GM19043 (cell line): Measurements from ENCODE around the gene PARD3B.

Experiments used
- ATAC-seq: cut with Tn5 transposase; IDR thresholded peaks from one replicate; pipeline ENCODE4 v1.9.1; 2021; ENCODE audit warnings: low read depth; ENCODE audit not compliant: unreplicated experiment

Gene PARD3B

DNA sequence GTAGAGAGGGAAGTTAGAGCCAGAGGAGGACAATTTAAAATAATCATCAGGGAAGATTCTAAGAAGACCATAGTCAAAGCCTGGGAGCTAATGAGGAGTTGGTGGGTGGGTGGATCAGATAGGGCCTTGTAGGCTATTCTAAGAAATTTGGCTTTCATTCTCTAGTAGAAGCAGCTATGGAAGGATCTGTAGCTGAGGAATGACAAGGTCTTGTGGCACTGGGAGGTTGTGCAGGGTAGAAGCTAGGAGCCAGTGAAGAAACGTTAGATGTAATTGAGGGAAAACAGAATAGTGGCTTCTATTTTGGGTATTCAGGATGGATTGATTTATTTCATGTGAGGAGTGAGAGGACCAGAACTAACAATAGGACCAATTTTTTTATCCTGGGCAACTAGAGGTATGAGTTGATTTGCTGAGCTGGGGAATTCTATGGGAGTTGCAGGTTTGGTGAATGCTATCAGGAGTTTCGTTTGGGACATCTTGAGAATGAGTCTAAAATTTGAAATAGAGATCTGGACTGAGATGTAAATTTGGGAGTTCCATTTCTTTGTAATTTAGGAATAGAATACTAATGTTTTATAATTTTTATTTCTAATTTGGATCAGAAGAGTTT lies 371.9 kb downstream of the PARD3B start:
- no peak for ATAC-seq

- no peak for ATAC-seq
Measured at GRCh38 chr2:204920776-204921175, 375.5 kb downstream of the PARD3B start.

GRCh38 chr2:204923957-204924356 lies 378.7 kb downstream of the PARD3B start:
- no peak for ATAC-seq

- no peak for ATAC-seq
Measured at GRCh38 chr2:204931562-204931961, 386.3 kb downstream of the PARD3B start.

DNA sequence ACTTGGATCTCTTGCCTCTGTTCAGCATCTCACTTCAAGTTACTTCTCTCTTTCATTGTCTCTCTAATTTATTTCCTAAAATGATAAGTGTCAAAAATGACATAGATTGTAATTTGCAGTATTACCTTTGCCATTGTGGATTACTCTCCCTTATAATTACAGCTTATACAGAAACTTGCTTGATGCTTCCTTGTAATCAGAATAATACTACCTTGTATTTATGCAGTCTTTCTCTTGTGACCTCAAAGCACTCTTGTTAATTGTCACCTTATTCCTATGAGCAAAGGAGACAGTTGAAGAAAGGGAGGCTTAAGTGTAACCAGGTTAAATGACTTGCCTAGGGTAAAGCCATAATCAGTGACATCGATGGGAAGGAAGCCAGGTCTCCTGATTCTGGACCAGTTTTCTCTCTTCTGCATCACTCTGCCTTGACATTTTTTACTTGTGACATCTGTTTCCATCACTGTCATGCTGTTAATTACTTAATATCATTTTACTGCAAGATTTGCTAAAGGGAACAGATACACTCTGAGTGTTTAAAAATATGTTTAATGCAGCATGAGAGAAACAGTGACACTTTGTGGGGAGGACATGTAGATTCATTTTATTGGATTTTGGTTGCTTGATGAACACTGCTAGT lies 388.6 kb downstream of the PARD3B start:
- no peak for ATAC-seq

- ATAC-seq: no peak
Measured at GRCh38 chr2:204944927-204945326, 399.7 kb downstream of the PARD3B start.

DNA sequence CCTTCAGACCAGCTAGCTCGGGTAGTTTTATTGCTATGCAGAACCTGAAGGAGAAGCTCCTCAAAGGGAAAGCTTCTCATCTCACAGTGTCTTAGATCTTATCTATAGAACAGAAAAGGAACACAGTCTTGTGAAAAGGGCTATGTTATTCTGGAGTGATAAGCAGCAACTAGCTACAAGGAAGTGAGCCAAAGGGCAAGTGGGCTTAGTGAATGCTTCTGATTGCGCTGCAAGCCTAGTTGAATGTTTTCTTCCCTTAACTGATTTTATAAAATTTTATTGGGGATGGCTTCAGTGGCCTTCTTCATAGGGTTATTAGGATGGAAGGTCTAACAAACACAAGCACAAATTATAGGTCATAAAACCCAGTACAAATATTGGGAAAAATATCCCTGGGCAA lies 400.1 kb downstream of the PARD3B start:
- ATAC-seq: no peak

GRCh38 chr2:204946892-204947291 lies 401.6 kb downstream of the PARD3B start:
- no peak for ATAC-seq

DNA sequence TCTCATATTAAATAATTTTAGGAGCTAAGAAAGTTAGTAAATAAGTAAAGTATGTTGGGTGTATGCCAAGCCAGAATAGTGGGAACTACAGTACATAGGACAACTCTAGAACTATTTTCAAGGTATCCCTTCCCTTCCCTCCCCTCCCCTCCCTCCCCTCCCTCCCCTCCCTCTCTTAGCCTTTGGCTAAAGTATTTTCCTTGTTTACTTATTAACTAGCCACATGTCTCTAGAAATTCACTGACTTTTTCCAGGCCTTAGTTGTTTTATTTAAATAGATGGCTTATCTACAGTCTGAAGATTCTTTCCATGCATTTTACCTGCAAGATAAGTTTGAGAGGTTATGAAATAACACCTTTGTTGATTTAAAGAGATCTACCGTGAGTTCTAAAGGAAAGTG lies 402.1 kb downstream of the PARD3B start:
- ATAC-seq: no peak

- no peak for ATAC-seq
Measured at GRCh38 chr2:204948024-204948763, 402.9 kb downstream of the PARD3B start.

DNA sequence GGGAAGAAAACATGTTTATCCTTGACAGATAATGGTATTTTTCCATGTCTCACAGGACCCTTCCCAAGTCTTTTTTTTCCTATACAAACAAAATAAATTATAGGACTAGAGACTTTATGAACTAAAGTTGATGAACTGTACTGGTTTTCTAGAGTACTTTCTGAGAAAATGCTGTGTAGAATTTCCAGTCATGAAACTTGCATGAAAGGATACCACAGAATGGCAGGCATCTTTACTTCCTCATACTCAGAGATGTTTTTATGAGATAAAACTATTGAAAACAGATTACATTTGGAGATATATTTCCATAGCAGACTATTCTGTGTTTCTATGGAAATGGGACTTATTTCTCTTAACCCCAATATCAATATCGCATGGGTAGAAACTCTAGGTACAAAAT lies 403.5 kb downstream of the PARD3B start:
- ATAC-seq: no peak

- no peak for ATAC-seq
Measured at GRCh38 chr2:204950695-204951346, 405.5 kb downstream of the PARD3B start.

DNA sequence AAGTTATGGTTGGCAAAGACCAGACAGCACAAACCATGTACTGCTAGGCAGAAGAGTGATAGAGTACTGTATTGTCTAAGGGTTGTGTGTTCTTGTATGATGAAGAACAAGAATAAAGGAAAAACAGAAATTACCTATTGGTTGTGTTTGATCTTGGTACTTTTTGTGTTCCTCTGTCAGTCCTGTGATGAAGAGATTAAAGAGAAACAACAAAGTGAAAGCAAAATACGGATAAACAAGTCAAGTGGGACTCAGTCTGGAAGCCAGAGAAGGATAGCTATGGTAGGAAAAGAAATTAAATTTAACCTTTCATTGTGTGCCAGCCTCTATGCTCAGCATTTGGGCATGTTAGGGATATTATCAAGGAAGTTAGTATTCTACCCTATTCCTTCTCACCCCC lies 413.1 kb downstream of the PARD3B start:
- no peak for ATAC-seq

GRCh38 chr2:204964414-204964813 lies 419.1 kb downstream of the PARD3B start:
- ATAC-seq: no peak

- ATAC-seq: no peak
Measured at GRCh38 chr2:204966245-204966644, 421.0 kb downstream of the PARD3B start.

- ATAC-seq: no peak
Measured at GRCh38 chr2:204967199-204967960, 422.1 kb downstream of the PARD3B start.

- no peak for ATAC-seq
Measured at GRCh38 chr2:204971206-204971907, 426.1 kb downstream of the PARD3B start.

DNA sequence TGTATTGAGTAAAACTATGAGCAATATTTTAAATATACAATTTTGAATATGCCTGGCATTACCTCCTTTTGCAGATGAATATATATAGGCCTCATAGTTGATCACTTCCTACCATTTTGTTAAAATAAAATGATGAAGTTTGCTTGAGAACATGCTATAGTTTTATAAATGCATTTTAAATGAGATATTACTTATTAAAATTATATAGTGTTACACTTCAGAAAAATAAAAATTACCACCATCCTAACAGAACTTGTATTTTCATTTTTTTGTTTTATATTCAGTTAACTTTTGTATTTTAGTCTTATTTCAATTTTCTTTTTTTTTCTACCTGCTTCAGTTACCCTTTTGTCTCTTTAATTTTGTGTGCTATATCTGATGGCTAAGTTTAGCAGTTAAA lies 426.9 kb downstream of the PARD3B start:
- ATAC-seq: no peak

DNA sequence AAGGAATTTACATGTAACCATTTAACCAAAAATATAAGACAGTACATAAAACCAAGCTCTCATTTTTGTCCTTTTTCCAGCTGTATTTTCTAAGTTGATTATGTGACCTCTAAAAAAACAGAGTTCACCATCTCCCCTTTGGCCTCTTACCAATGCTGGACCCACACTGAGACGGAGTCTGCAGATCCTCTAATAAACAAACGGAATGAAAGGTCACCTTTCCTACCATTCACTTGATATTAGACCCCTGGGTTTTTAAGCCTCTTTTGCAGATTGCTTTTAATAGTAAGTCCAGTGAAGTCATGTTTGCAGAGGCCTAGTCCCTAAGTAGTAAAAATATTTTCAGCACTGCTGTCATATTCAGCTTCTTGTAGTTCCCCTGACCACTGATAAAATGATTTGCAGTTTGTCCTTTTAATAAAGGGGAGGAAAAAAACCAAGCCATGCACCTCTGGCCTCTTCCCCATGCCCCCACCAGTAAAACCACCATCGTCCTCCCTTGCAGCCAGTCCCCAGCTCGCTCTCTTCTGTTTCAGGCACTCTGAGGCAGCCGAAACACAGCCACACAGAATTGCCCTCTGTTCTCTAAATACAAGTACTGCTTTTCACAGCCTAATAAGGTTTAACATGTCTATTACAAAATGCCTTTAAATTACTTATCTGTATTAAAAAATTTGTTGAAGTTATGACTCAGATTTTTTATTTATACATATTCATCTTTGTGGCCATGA lies 427.5 kb downstream of the PARD3B start:
- ATAC-seq: no peak
